K562 (cell line): ENCODE data around the gene NCCRP1. TPM values are rescaled to one million over a fixed set of nuclear protein-coding genes. Genes with fewer than 3 reads are reported as not detected.

Experiments
- BRCA1 ChIP-seq, 2 experiments: fragments of 450-650 bp in 1 of 2; sonication (generic) in 1 of 2; formaldehyde crosslinking in 1 of 2; IDR thresholded peaks; 2 replicates each; pipeline versions ENCODE4 v1.5.0 to v1.6.1; 2017 to 2020; ENCODE audit warnings: mild to moderate bottlenecking in 1 of 2, missing genetic modification reagents in 1 of 2
- CBX1 ChIP-seq: sonication (generic); IDR thresholded peaks from 2 replicates; pipeline ENCODE4 v1.6.1; 2016; ENCODE audit warnings: antibody characterized with exemption, low read depth, mild to moderate bottlenecking
- CTBP1 ChIP-seq: fragments of 450-650 bp; IDR thresholded peaks from 2 replicates; pipeline ENCODE4 v1.6.1; 2016; ENCODE audit warnings: borderline replicate concordance
- DEAF1 ChIP-seq: fragments of 450-650 bp; formaldehyde crosslinking; IDR thresholded peaks from 2 replicates; pipeline ENCODE4 v1.4.0; 2020; ENCODE audit warnings: mild to moderate bottlenecking, moderate library complexity
- FOXA1 ChIP-seq: fragments of 450-650 bp; IDR thresholded peaks from 2 replicates; pipeline ENCODE4 v1.6.1; 2016; ENCODE audit warnings: mild to moderate bottlenecking, borderline replicate concordance
- FOXA3 ChIP-seq, 2 experiments: fragments of 450-650 bp in 1 of 2; sonication (generic) in 1 of 2; formaldehyde crosslinking; IDR thresholded peaks in 1 of 2; conservative IDR thresholded peaks in 1 of 2; 2 replicates each; pipeline versions ENCODE4 v1.4.0 to v1.8.0; 2020 to 2022; ENCODE audit warnings: mild to moderate bottlenecking in 2 of 2, missing genetic modification reagents in 1 of 2
- HES1 ChIP-seq: fragments of 450-650 bp; IDR thresholded peaks from 2 replicates; pipeline ENCODE4 v1.6.1; 2016; ENCODE audit warnings: low read depth, mild to moderate bottlenecking, moderate library complexity
- HNRNPH1 ChIP-seq: fragments of 200-400 bp; formaldehyde crosslinking; optimal IDR thresholded peaks from 2 replicates; pipeline ENCODE3; 2017; ENCODE audit warnings: low read depth, mild to moderate bottlenecking, low read length, moderate library complexity
- NONO ChIP-seq, 2 experiments: fragments of 200-400 bp in 1 of 2; fragments of 450-650 bp in 1 of 2; formaldehyde crosslinking in 1 of 2; IDR thresholded peaks; 2 replicates each; pipeline ENCODE4 v1.6.1; 2017; ENCODE audit warnings: low read depth in 2 of 2, mild to moderate bottlenecking in 2 of 2, moderate library complexity in 2 of 2, low read length in 1 of 2
- PATZ1 ChIP-seq: fragments of 250-450 bp; sonication (Bioruptor Pico); IDR thresholded peaks from 2 replicates; pipeline ENCODE4 v1.5.0; 2020; ENCODE audit warnings: mild to moderate bottlenecking, borderline replicate concordance
- PCBP1 ChIP-seq: fragments of 200-400 bp; formaldehyde crosslinking; IDR thresholded peaks from 2 replicates; pipeline ENCODE4 v1.6.1; 2018; ENCODE audit warnings: mild to moderate bottlenecking, low read depth, low read length; ENCODE audit not compliant: poor library complexity, severe bottlenecking
- U2AF1 ChIP-seq: fragments of 200-400 bp; formaldehyde crosslinking; optimal IDR thresholded peaks from 2 replicates; pipeline ENCODE3; 2017; ENCODE audit warnings: mild to moderate bottlenecking, low read depth, low read length, moderate library complexity
- YBX1 ChIP-seq: fragments of 450-650 bp; IDR thresholded peaks from 2 replicates; pipeline ENCODE4 v1.7.1; 2016; ENCODE audit warnings: mild to moderate bottlenecking
- ZFP36 ChIP-seq: fragments of 150-350 bp; IDR thresholded peaks from 2 replicates; pipeline ENCODE4 v1.6.1; 2018; ENCODE audit warnings: low read length, low read depth; ENCODE audit not compliant: partially characterized antibody
- ZNF217 ChIP-seq: sonication (generic); formaldehyde crosslinking; IDR thresholded peaks from 2 replicates; pipeline ENCODE4 v1.8.0; 2022; ENCODE audit warnings: mild to moderate bottlenecking, missing genetic modification reagents
- ZNF561 ChIP-seq: fragments of 450-650 bp; formaldehyde crosslinking; conservative IDR thresholded peaks from 2 replicates; pipeline ENCODE4 v1.4.0; 2020; ENCODE audit warnings: mild to moderate bottlenecking, moderate library complexity
- ZNF696 ChIP-seq: fragments of 250-450 bp; sonication (Bioruptor Pico); conservative IDR thresholded peaks from 2 replicates; pipeline ENCODE4 v1.4.0; 2020; ENCODE audit warnings: mild to moderate bottlenecking, moderate library complexity
- ZNF76 ChIP-seq: fragments of 250-450 bp; sonication (Bioruptor Pico); IDR thresholded peaks from 2 replicates; pipeline ENCODE4 v1.4.0; 2020; ENCODE audit warnings: mild to moderate bottlenecking, moderate library complexity, borderline replicate concordance
- ZNF830 ChIP-seq: fragments of 250-450 bp; sonication (Bioruptor Pico); IDR thresholded peaks from 2 replicates; pipeline ENCODE4 v1.5.0; 2021; ENCODE audit warnings: mild to moderate bottlenecking
- polyA plus RNA-seq, 8 experiments: library from polyadenylated mRNA; depleted of rRNA in 4 of 8; stranded (reverse) in 5 of 8; unstranded in 3 of 8; fragments of >200 nt; fragmentation: Nextera tagmentation in 2 of 8; fragmentation: Illumina TruSeq in 1 of 8; extraction: Ambion mirVana in 2 of 8; extraction: Trizol in 1 of 8; gene quantifications; 2 replicates each; pipeline versions ENCODE4 v1.2.1 to v1.2.3, GENCODE V29; 2011 to 2014; ENCODE audit warnings: inconsistent platforms in 1 of 8, missing spikeins in 1 of 8
- total RNA-seq, 7 experiments: library from RNA; depleted of rRNA in 6 of 7; stranded (reverse); fragments of >200 nt in 6 of 7; fragmentation: Illumina TruSeq in 2 of 7; extraction: Trizol in 2 of 7; gene quantifications; 2 replicates each; pipeline versions ENCODE4 v1.2.1 to v1.2.3, GENCODE V29; 2011 to 2021; ENCODE audit warnings: low replicate concordance in 1 of 7
- TF ChIP-seq, protein P1 (sequence below): fragments of 250-450 bp; sonication (Bioruptor Pico); IDR thresholded peaks from 2 replicates; pipeline ENCODE4 v1.5.0; 2022; ENCODE audit warnings: mild to moderate bottlenecking
- TF ChIP-seq, protein P2 (sequence below), 2 experiments: IDR thresholded peaks; 2 replicates each; pipeline ENCODE4 v1.6.1; 2011; ENCODE audit warnings: borderline replicate concordance in 1 of 2, control low read depth in 1 of 2, low read depth in 1 of 2, low read length in 1 of 2, mild to moderate bottlenecking in 1 of 2, mixed read lengths in 1 of 2, moderate library complexity in 1 of 2; ENCODE audit not compliant: insufficient read depth in 1 of 2, insufficient read length in 1 of 2, poor library complexity in 1 of 2, severe bottlenecking in 1 of 2; ENCODE audit errors: extremely low read depth in 1 of 2

The NCCRP1 gene
- total and polyA plus RNA-seq, 9 of the 15 experiments (the other 6 are each of a cell fraction or from before 2014, with no cell fraction given): 0.05 TPM; not detected in 8

GRCh38 chr19:39212375-39212742, 15.6 kb downstream of the NCCRP1 start (continued):
- TF ChIP-seq HES1: no peak
- no peak for TF ChIP-seq ZNF561 (CRISPR knock-in tag)
- TF ChIP-seq, protein P1, sequence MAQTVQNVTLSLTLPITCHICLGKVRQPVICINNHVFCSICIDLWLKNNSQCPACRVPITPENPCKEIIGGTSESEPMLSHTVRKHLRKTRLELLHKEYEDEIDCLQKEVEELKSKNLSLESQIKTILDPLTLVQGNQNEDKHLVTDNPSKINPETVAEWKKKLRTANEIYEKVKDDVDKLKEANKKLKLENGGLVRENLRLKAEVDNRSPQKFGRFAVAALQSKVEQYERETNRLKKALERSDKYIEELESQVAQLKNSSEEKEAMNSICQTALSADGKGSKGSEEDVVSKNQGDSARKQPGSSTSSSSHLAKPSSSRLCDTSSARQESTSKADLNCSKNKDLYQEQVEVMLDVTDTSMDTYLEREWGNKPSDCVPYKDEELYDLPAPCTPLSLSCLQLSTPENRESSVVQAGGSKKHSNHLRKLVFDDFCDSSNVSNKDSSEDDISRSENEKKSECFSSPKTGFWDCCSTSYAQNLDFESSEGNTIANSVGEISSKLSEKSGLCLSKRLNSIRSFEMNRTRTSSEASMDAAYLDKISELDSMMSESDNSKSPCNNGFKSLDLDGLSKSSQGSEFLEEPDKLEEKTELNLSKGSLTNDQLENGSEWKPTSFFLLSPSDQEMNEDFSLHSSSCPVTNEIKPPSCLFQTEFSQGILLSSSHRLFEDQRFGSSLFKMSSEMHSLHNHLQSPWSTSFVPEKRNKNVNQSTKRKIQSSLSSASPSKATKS (CRISPR knock-in tag): no peak
- TF ChIP-seq PATZ1 (CRISPR knock-in tag): no peak
- peak; percentile 84 for TF ChIP-seq DEAF1 (CRISPR knock-in tag)
- no peak for TF ChIP-seq HNRNPH1
- peak; percentile 77; the same call in 1 of the 2 replicates for TF ChIP-seq CBX1
- no peak for TF ChIP-seq ZNF76 (CRISPR knock-in tag)
- 0 out of 2 replicates have a peak, but pooled peaks have one; percentile 62 for TF ChIP-seq CTBP1
- TF ChIP-seq, protein P2, sequence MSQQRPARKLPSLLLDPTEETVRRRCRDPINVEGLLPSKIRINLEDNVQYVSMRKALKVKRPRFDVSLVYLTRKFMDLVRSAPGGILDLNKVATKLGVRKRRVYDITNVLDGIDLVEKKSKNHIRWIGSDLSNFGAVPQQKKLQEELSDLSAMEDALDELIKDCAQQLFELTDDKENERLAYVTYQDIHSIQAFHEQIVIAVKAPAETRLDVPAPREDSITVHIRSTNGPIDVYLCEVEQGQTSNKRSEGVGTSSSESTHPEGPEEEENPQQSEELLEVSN (IDR thresholded peaks at IDR 0.05; ENCODE audit: borderline replicate concordance in 1 of 2, extremely low read depth in 1 of 2, insufficient read depth in 1 of 2, insufficient read length in 1 of 2, low read depth in 1 of 2, low read length in 1 of 2, poor library complexity in 1 of 2, severe bottlenecking in 1 of 2): no peak
- TF ChIP-seq U2AF1: no peak
- TF ChIP-seq ZNF696 (CRISPR knock-in tag): no peak
- TF ChIP-seq ZNF830 (CRISPR knock-in tag): no peak
- no peak for TF ChIP-seq NONO (IDR thresholded peaks at IDR 0.05; ENCODE audit: low read depth in 2 of 2, low read length in 1 of 2)
- TF ChIP-seq BRCA1 (IDR thresholded peaks at IDR 0.05): no peak
- TF ChIP-seq BRCA1 (CRISPR knock-in tag; IDR thresholded peaks at IDR 0.05): no peak
- no peak for TF ChIP-seq YBX1
- TF ChIP-seq ZNF217 (CRISPR knock-in tag): no peak
- TF ChIP-seq PCBP1: no peak
- TF ChIP-seq FOXA3 (CRISPR knock-in tag; conservative IDR thresholded peaks at IDR 0.05 in 1 of 2, IDR thresholded peaks at IDR 0.05 in 1 of 2): no peak
- no peak for TF ChIP-seq FOXA1
- TF ChIP-seq ZFP36: peak; percentile 91
